Measurements from ENCODE around the gene LCOR. TPM values are rescaled to one million over a fixed set of nuclear protein-coding genes. Genes with fewer than 3 reads are reported as not detected.

LCOR gene
- total and polyA plus RNA-seq, 8 donors = 4.5 to 34.2 (median 19.5) TPM

DNA sequence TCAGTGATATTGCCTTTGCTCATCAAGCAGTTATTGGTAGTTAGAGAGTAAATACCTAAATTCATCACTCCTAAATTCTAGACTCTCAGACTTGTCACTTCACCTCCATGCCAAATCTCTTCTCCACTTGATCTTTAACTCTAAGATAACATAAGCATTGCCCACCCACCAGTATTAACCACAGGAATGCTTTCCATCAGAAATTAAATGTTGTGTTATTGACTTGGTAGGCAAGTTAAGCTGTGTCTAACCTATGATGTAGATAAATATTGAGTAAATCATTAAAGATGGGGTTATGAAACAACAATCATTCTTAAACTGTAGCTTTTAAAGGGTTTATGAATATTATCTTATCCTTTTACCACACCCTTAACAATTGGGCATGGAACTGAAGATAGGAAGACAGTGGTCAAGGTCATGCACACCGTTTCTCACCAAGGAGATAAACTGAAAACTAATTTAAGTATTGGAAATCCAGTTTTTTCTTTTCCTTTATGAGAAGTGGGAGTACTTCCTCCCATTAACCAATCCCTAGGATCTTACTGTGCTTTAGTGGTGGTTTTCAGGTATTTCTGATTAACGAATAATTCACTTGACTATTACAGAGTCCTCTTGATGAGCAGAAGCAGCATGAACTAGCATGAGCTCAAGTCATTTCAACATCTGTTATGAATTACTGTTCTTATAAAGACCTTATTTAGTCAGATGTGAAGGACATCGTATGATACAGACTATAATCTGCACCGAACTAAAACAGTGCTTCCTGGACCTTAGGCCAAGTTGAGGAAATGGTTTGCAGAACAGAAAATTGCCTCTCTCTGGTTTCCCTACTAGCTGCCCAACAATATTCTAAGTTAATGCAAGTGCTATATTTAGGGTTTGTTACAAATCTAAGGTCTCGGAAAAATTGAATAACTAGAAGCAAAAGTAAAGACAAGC is 142.0 kb downstream of the LCOR start:
- H3K4me1 ChIP-seq = peaks cover 0 to 12% (median 0%) of the 10 kb centered on the region in 3 donors
- TF ChIP-seq, protein P1, sequence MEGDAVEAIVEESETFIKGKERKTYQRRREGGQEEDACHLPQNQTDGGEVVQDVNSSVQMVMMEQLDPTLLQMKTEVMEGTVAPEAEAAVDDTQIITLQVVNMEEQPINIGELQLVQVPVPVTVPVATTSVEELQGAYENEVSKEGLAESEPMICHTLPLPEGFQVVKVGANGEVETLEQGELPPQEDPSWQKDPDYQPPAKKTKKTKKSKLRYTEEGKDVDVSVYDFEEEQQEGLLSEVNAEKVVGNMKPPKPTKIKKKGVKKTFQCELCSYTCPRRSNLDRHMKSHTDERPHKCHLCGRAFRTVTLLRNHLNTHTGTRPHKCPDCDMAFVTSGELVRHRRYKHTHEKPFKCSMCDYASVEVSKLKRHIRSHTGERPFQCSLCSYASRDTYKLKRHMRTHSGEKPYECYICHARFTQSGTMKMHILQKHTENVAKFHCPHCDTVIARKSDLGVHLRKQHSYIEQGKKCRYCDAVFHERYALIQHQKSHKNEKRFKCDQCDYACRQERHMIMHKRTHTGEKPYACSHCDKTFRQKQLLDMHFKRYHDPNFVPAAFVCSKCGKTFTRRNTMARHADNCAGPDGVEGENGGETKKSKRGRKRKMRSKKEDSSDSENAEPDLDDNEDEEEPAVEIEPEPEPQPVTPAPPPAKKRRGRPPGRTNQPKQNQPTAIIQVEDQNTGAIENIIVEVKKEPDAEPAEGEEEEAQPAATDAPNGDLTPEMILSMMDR (IDR thresholded peaks at IDR 0.05) = no peak
- H3K36me3 ChIP-seq = no peaks in the 10 kb centered on the region
- H3K9me3 ChIP-seq = no peaks in the 10 kb centered on the region
- no peak overlapping the region for H3K27ac ChIP-seq
- FAIRE-seq (no peak), ATAC-seq (peak in 1 of 4 donors; percentile 18), DNase-seq (no peak)
- no peak overlapping the region for H3K4me3 ChIP-seq
- H3K27me3 ChIP-seq = no peaks in the 10 kb centered on the region
- 55 to 58% methylated on average over 5 of the region's 5 CpGs for WGBS, 2 donors
- intact Hi-C loops (cut with DNase I) = no loop called here

DNA sequence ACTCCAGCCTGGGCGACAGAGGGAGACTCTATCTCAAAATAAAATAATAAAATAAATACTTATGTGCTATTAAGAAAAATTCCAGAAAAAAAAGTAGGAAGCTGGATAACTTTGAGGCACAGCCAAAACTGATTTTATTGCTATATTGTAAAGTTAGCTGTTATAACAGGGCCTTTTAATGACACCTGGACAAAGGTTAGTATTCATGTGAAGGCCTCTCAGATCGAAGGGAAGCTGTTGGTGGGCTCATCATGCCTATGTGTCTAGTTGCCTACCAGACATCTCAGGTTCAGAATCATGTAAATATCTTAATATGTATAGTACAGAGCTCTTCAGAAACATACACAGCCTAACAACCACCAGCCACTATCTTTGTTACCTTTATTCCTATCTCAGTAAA is 143.0 kb downstream of the LCOR start:
- Histone ChIP-seq H3K27ac (no peak overlapping the region), H3K36me3 (no peaks in the 10 kb centered on the region), H3K27me3 (no peaks in the 10 kb centered on the region), H3K4me3 (no peak overlapping the region), H3K9me3 (no peaks in the 10 kb centered on the region), H3K4me1 (peaks cover 0 to 12% (median 0%) of the 10 kb centered on the region in 3 donors)
- FAIRE-seq (no peak), DNase-seq (no peak), ATAC-seq (no peak)
- 82 to 88% methylated on average over 2 of the region's 2 CpGs for WGBS, 2 donors
- intact Hi-C loops (cut with DNase I) = no loop called here
- TF ChIP-seq, protein P1 (IDR thresholded peaks at IDR 0.05) = no peak

DNA sequence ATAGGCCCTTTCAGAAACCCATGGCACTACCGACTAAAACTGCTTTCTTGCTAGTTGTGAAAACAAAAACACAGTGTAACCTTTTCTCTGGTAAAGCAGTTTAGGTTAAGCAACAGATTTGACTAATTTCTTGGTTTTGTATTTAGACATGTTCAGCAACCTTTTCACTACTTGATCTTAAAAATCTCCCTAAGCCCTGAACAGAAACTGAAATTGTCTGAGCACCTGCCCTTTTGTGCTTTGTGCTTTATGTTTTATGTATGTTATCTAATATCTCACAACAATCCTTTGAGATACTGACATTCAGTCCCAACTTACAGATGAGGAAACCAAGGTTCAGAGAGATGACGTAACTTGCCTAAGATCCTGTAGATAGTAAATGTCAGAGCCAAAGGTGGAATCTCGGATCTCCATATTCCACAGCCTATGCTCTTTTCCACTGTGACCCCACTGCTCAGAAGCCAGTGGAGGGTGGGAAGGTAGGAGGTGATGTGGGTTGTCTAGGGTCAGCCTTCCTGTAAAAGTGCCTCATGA is 146.6 kb downstream of the LCOR start:
- ATAC-seq (no peak), FAIRE-seq (no peak), DNase-seq (no peak)
- no peak overlapping the region for H3K4me3 ChIP-seq
- H3K36me3 ChIP-seq = peaks cover 0 to 14% (median 0%) of the 10 kb centered on the region in 3 donors
- intact Hi-C loops (cut with DNase I) = no loop called here
- no peaks in the 10 kb centered on the region for H3K9me3 ChIP-seq
- 91 to 95% methylated on average over 3 of the region's 3 CpGs for WGBS, 2 donors
- peaks cover 0 to 7% (median 0%) of the 10 kb centered on the region in 3 donors for H3K4me1 ChIP-seq
- no peak overlapping the region for H3K27ac ChIP-seq
- H3K27me3 ChIP-seq = no peaks in the 10 kb centered on the region
- TF ChIP-seq, protein P1 (IDR thresholded peaks at IDR 0.05) = no peak

- no peak overlapping the region for H3K4me3 ChIP-seq
- WGBS, 2 donors = 93 to 95% methylated on average over 12 of the region's 12 CpGs
- H3K27me3 ChIP-seq = no peaks in the 10 kb centered on the region
- FAIRE-seq (no peak), DNase-seq (no peak), ATAC-seq (no peak)
- TF ChIP-seq, protein P1 (IDR thresholded peaks at IDR 0.05) = no peak
- intact Hi-C loops (cut with DNase I) = no loop called here
- peaks cover 0 to 14% (median 0%) of the 10 kb centered on the region in 3 donors for H3K36me3 ChIP-seq
- no peaks in the 10 kb centered on the region for H3K9me3 ChIP-seq
- no peak overlapping the region for H3K27ac ChIP-seq
- no peaks in the 10 kb centered on the region for H3K4me1 ChIP-seq
Observed at GRCh38 chr10:96982149-96982930, 150.2 kb downstream of the LCOR start.
